Right lobe of liver (tissue), 6 donors: ENCODE results near the gene AQR. TPM values are rescaled to one million over a fixed set of nuclear protein-coding genes. Genes with fewer than 3 reads are reported as not detected.

Experiments
- ATAC-seq, 4 donors: fragments of 200-7000 bp; cut with Tn5 transposase; one replicate each; pipeline ENCODE4 v1.9.1; 2020; ENCODE audit warnings: mild to moderate bottlenecking in 4 of 4, moderate library complexity in 4 of 4
- DNase-seq, 3 donors: peaks; one replicate each; pipeline ENCODE4 v3.0.0-alpha.2; 2020
- H3K27ac ChIP-seq, 3 donors: fragments of 200-600 bp; one replicate each; pipeline ENCODE4 v1.8.0; 2022
- H3K27me3 ChIP-seq, 2 donors: fragments of 200-600 bp; one replicate each; pipeline ENCODE4 v1.8.0; 2022
- H3K36me3 ChIP-seq, 4 donors: fragments of 200-600 bp; sonication (generic) in 1 of 4; one replicate each; pipeline versions ENCODE4 v1.5.1 to v1.8.0; 2017 to 2022; ENCODE audit warnings: control low read depth in 1 of 4
- H3K4me1 ChIP-seq, 4 donors: fragments of 200-600 bp; sonication (generic) in 1 of 4; one replicate each; pipeline versions ENCODE4 v1.5.1 to v1.8.0; 2017 to 2022; ENCODE audit warnings: control low read depth in 1 of 4
- H3K4me3 ChIP-seq, 3 donors: fragments of 200-600 bp; one replicate each; pipeline ENCODE4 v1.8.0; 2022
- H3K9me3 ChIP-seq, 4 donors: fragments of 200-600 bp; sonication (generic) in 1 of 4; one replicate each; pipeline versions ENCODE4 v1.5.1 to v1.8.0; 2017 to 2022; ENCODE audit warnings: control low read depth in 1 of 4
- POLR2A ChIP-seq: fragments of 450-650 bp; IDR thresholded peaks from one replicate; pipeline ENCODE4 v1.6.1; 2017; ENCODE audit warnings: antibody characterized with exemption, mild to moderate bottlenecking
- WGBS: methylation state at CpG from one replicate; pipeline ENCODE4 v1.1.6; 2018; ENCODE audit warnings: low coverage, low lambda C conversion rate; ENCODE audit not compliant: insufficient coverage; ENCODE audit errors: missing lambda C conversion rate; 5-methylcytosine and 5-hydroxymethylcytosine counted together
- intact Hi-C, 2 donors: fragments of 100-400 bp; cut with DNase I; formaldehyde crosslinking; loops; one replicate each; pipeline versions ENCODE4 v1.11.2 to v1.14.1; 2022
- total RNA-seq, 6 experiments: library from RNA; depleted of rRNA in 2 of 6; stranded (reverse); fragments of >200 nt in 2 of 6; fragmentation: NEBNext Ultra II Directional in 3 of 6; extraction: Animal tissue kit (Norgen Biotek cat#: 25700) in 3 of 6; gene quantifications; one replicate each; pipeline versions ENCODE4 v1.1.0 to v1.2.4, GENCODE V29; 2016 to 2023
- TF ChIP-seq, protein P1 (sequence below), 4 donors: fragments of 200-600 bp in 3 of 4; fragments of 450-650 bp in 1 of 4; IDR thresholded peaks; one replicate each; pipeline versions ENCODE4 v1.5.1 to v1.8.0; 2016 to 2022; ENCODE audit warnings: antibody characterized with exemption in 4 of 4, mild to moderate bottlenecking in 2 of 4
- donor health status: DM: no; HTN: yes; CAD: no.
- donor health status: DM: no; HTN: no; CAD: no.
- donor health status: DM: no; HTN: no; CAD: no.
- donor health status: DM: no; HTN: yes; CAD: no.
- donor health status: DM: no; HTN: yes; CAD: no.

AQR gene
- total RNA-seq, 6 experiments from 2014 or later, result 9.1 to 15.3 (median 11.8) TPM

DNA sequence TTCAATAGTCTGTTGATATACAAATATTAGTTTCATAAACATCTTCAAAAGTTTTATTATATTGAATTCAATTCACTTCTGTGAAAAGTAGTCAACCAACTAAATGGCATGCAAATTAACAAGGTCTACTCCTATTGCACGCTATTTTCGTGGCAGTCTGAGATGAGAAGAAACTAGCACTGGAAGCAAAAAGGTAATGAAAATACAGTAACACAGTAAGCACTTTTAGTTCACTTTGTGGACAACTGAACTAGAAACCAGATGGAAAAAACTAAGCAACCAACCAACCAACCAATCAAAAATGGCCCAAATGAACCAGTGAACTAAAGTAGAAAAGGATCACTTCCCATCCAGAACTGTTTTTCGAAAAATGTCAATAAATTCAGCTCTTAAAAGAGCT lies 118.5 kb downstream of the AQR start:
- Histone ChIP-seq H3K4me1 (peaks cover 0 to 14% (median 6%) of the 10 kb centered on the region in 4 donors), H3K4me3 (no peak overlapping the region), H3K27me3 (no peaks in the 10 kb centered on the region), H3K9me3 (no peaks in the 10 kb centered on the region), H3K27ac (no peak overlapping the region), H3K36me3 (peaks cover 0 to 2% (median 0%) of the 10 kb centered on the region in 4 donors)
- ATAC-seq, result no peak
- DNase-seq, result no peak
- WGBS, result 87% methylated on average over 3 of the region's 3 CpGs
- TF ChIP-seq, protein P1, sequence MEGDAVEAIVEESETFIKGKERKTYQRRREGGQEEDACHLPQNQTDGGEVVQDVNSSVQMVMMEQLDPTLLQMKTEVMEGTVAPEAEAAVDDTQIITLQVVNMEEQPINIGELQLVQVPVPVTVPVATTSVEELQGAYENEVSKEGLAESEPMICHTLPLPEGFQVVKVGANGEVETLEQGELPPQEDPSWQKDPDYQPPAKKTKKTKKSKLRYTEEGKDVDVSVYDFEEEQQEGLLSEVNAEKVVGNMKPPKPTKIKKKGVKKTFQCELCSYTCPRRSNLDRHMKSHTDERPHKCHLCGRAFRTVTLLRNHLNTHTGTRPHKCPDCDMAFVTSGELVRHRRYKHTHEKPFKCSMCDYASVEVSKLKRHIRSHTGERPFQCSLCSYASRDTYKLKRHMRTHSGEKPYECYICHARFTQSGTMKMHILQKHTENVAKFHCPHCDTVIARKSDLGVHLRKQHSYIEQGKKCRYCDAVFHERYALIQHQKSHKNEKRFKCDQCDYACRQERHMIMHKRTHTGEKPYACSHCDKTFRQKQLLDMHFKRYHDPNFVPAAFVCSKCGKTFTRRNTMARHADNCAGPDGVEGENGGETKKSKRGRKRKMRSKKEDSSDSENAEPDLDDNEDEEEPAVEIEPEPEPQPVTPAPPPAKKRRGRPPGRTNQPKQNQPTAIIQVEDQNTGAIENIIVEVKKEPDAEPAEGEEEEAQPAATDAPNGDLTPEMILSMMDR (IDR thresholded peaks at IDR 0.05), result no peak
- no peak for TF ChIP-seq POLR2A
- intact Hi-C loops, result no loop called here

DNA sequence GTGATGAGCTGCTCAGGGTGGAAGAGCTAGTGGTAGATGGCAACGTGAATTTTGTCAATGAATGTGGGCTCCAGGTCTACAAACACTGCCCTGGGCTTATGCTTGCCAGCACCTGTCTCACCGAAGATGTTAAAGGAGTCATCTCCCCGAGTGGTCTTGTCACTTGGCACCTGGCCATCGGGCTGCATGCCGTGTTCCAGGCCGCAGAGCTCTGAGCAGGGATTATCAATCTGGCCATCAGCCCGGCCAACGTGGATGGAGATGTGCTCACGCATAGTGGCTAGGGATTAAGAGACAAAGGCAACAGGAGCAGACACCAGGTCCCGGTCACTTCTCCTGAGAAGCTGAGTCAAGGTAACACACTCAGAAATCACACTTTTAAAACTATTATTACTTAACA lies 119.4 kb downstream of the AQR start:
- no peaks in the 10 kb centered on the region for H3K27me3 ChIP-seq
- no peaks in the 10 kb centered on the region for H3K36me3 ChIP-seq
- peaks cover 0 to 14% (median 6%) of the 10 kb centered on the region in 4 donors for H3K4me1 ChIP-seq
- DNase-seq, result peak in 2 of 3 donors; percentile 18 to 48
- WGBS, result 58% methylated on average over 4 of the region's 10 CpGs
- TF ChIP-seq, protein P1 (IDR thresholded peaks at IDR 0.05), result no peak
- TF ChIP-seq POLR2A, result no peak
- H3K9me3 ChIP-seq, result no peaks in the 10 kb centered on the region
- intact Hi-C loops, result no loop called here
- H3K27ac ChIP-seq, result no peak overlapping the region
- ATAC-seq, result no peak
- no peak overlapping the region for H3K4me3 ChIP-seq

DNA sequence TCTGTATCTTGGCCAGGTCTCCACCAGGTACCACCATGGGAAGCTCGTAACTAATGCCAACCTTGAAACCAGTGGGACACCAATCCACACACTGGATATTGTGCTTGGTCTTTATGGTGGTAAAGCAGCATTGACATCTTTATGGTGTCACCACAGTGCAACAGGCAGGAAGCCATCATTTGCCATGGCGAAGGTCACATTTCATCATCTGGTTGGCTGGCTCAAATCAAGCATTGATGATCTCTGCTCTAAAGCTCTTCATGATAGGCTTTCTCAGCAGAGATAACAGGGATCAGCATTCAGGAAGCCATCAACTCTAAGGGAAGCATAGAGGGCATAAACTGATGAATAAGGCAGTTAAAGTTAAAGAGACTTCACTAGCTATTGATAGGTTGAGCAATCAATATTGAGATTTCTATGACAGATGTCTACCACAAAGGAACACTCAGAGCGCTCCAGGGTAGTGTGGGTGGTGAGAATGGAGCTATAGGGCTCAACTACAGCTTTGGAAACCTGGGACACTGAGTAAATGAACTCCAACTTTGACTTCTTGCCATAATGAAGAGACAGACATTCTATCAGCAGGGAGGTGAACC lies 120.1 kb downstream of the AQR start:
- Histone ChIP-seq H3K4me3 (no peak overlapping the region), H3K27me3 (no peaks in the 10 kb centered on the region), H3K27ac (no peak overlapping the region), H3K36me3 (no peaks in the 10 kb centered on the region), H3K4me1 (peaks cover 0 to 14% (median 6%) of the 10 kb centered on the region in 4 donors), H3K9me3 (no peaks in the 10 kb centered on the region)
- peak in 3 of 4 donors; percentile 51 to 63 (median 60) for ATAC-seq
- TF ChIP-seq, protein P1 (IDR thresholded peaks at IDR 0.05), result no peak
- no peak for TF ChIP-seq POLR2A
- intact Hi-C loops, result no loop called here
- DNase-seq, result peak in 1 of 3 donors; percentile 56
- no CpG with 5 or more reads among the region's 3 CpGs for WGBS

DNA sequence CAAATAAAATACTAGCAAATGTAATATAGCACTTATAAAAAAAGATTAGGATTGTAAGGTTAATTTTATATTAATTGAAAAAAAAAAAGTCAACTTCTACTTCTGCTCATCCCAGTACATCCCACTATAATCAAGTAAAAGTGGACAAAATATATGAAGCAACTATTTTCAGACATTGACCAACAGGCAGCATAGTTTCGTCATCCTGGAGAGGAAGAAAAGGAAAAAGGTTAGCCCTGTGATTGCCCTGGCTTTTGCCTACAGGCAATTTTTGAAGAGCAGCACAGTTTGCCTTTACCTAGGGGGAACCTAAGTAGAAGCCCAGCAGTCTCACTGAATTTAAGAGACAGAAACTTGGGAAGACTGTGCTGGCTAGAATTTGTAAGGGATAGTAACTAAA lies 121.9 kb downstream of the AQR start:
- Histone ChIP-seq H3K4me1 (no peaks in the 10 kb centered on the region), H3K27ac (no peak overlapping the region), H3K27me3 (no peaks in the 10 kb centered on the region), H3K4me3 (no peak overlapping the region), H3K9me3 (no peaks in the 10 kb centered on the region), H3K36me3 (no peaks in the 10 kb centered on the region)
- 23% methylated on average over 1 of the region's 1 CpG for WGBS
- intact Hi-C loops, result no loop called here
- TF ChIP-seq, protein P1 (IDR thresholded peaks at IDR 0.05), result no peak
- no peak for TF ChIP-seq POLR2A
- DNase-seq (no peak), ATAC-seq (peak in 3 of 4 donors; percentile 28 to 65 (median 57))
